H1 (cell line): ENCODE data around the gene TXNL4B. TPM values are rescaled to one million over a fixed set of nuclear protein-coding genes. Genes with fewer than 3 reads are reported as not detected.

ENCODE experiments used
- CTCF ChIA-PET: fragments of 300-600 bp; sonication (Branson Sonifier 250); formaldehyde crosslinking; loops from one replicate; lab custom pipeline; 2021; ENCODE audit not compliant: partially characterized antibody; lab: Charles Lee
- POLR2A ChIA-PET: fragments of 300-600 bp; sonication (Branson Sonifier 250); formaldehyde crosslinking; loops from one replicate; lab custom pipeline; 2021; ENCODE audit warnings: inconsistent platforms; ENCODE audit not compliant: partially characterized antibody; lab: Charles Lee
- DNase-seq, 2 experiments: peaks; one replicate each; pipeline versions ENCODE4 v3.0.0 to v3.0.0-alpha.2; 2010 to 2022; ENCODE audit warnings: low spot score in 2 of 2, low read depth in 1 of 2, mixed read lengths in 1 of 2
- FAIRE-seq: peaks from 2 replicates; lab custom pipeline; 2011; peaks lifted over from hg19 to GRCh38; lab: Jason Lieb, UNC
- H2AFZ ChIP-seq: 2 replicates; pipeline ENCODE4 v1.8.1; 2012; ENCODE audit warnings: low read length, inconsistent platforms
- H2AK5ac ChIP-seq: 2 replicates; pipeline ENCODE4 v1.6.1; 2013; ENCODE audit warnings: low read depth, low read length
- H2BK120ac ChIP-seq: replicated peaks from 2 replicates; pipeline ENCODE3; 2013; ENCODE audit warnings: low read depth, low read length, inconsistent platforms
- H2BK12ac ChIP-seq: 2 replicates; pipeline ENCODE4 v1.6.1; 2013; ENCODE audit warnings: low read depth, low read length
- H2BK15ac ChIP-seq: 2 replicates; pipeline ENCODE4 v1.6.1; 2013; ENCODE audit warnings: low read length
- H2BK20ac ChIP-seq: 2 replicates; pipeline ENCODE4 v1.6.1; 2013; ENCODE audit warnings: low read length
- H2BK5ac ChIP-seq: 2 replicates; pipeline ENCODE4 v1.6.1; 2013; ENCODE audit warnings: low read depth, low read length
- H3K14ac ChIP-seq: 2 replicates; pipeline ENCODE4 v1.6.1; 2013; ENCODE audit warnings: inconsistent platforms; ENCODE audit not compliant: insufficient read length
- H3K18ac ChIP-seq: 2 replicates; pipeline ENCODE4 v1.6.1; 2013; ENCODE audit warnings: low read length; ENCODE audit errors: extremely low read depth
- H3K23ac ChIP-seq: 2 replicates; pipeline ENCODE4 v1.6.1; 2013; ENCODE audit warnings: inconsistent platforms; ENCODE audit not compliant: insufficient read length
- H3K23me2 ChIP-seq: 2 replicates; pipeline ENCODE4 v1.6.1; 2013; ENCODE audit warnings: low read depth, low read length
- H3K27ac ChIP-seq: 2 replicates; pipeline ENCODE4 v1.6.1; 2011; ENCODE audit warnings: low read depth, low read length, inconsistent platforms
- H3K27me3 ChIP-seq, 4 experiments: replicated peaks in 1 of 4; 1 replicate in 1 of 4; 2 replicates in 3 of 4; pipeline versions ENCODE4 v1.6.1 to v1.8.1; 2011 to 2013; ENCODE audit warnings: low read length in 3 of 4, mild to moderate bottlenecking in 3 of 4, inconsistent platforms in 2 of 4, mixed read lengths in 2 of 4, moderate library complexity in 1 of 4; ENCODE audit not compliant: control insufficient read depth in 3 of 4, insufficient read depth in 3 of 4; ENCODE audit errors: extremely low read depth in 1 of 4
- H3K36me3 ChIP-seq, 4 experiments: 2 replicates each; pipeline versions ENCODE4 v1.6.1 to v1.8.1; 2011 to 2013; ENCODE audit warnings: mild to moderate bottlenecking in 4 of 4, low read length in 3 of 4, moderate library complexity in 2 of 4, control low read depth in 1 of 4, inconsistent platforms in 1 of 4; ENCODE audit not compliant: insufficient read depth in 4 of 4, control insufficient read depth in 2 of 4
- H3K4ac ChIP-seq: replicated peaks from 2 replicates; pipeline ENCODE3; 2013; ENCODE audit warnings: low read length, low read depth, mixed read lengths, inconsistent platforms; ENCODE audit not compliant: insufficient read length
- H3K4me1 ChIP-seq, 4 experiments: replicated peaks in 1 of 4; 1 replicate in 1 of 4; 2 replicates in 3 of 4; pipeline versions ENCODE4 v1.6.1 to v1.8.1; 2011 to 2013; ENCODE audit warnings: low read length in 3 of 4, inconsistent platforms in 2 of 4, mixed read lengths in 1 of 4; ENCODE audit not compliant: insufficient read depth in 4 of 4, control insufficient read depth in 3 of 4
- H3K4me2 ChIP-seq, 2 experiments: 2 replicates each; pipeline versions ENCODE4 v1.6.1 to v1.8.1; 2011 to 2013; ENCODE audit warnings: low read depth in 2 of 2, low read length in 2 of 2, control low read depth in 1 of 2, inconsistent platforms in 1 of 2, mild to moderate bottlenecking in 1 of 2; ENCODE audit not compliant: insufficient read depth in 1 of 2
- H3K4me3 ChIP-seq, 4 experiments: fragments of 200-600, 300-600 bp in 1 of 4; sonication (generic), shearing (Covaris generic), sonication (Bioruptor Twin) in 1 of 4; 2 replicates each; pipeline versions ENCODE4 v1.5.1 to v1.8.1; 2011 to 2016; ENCODE audit warnings: low read length in 4 of 4, low read depth in 3 of 4, control low read depth in 2 of 4, inconsistent platforms in 2 of 4, mild to moderate bottlenecking in 2 of 4, mixed read lengths in 1 of 4, moderate library complexity in 1 of 4; ENCODE audit not compliant: insufficient read depth in 2 of 4; ENCODE audit errors: extremely low read depth in 1 of 4
- H3K56ac ChIP-seq: replicated peaks from 2 replicates; pipeline ENCODE3; 2013; ENCODE audit warnings: low read depth, mild to moderate bottlenecking, mixed read lengths, low read length, inconsistent platforms; ENCODE audit not compliant: insufficient read length
- H3K79me1 ChIP-seq: 2 replicates; pipeline ENCODE4 v1.6.1; 2013; ENCODE audit warnings: low read depth, low read length, control low read depth
- H3K79me2 ChIP-seq, 2 experiments: 2 replicates each; pipeline versions ENCODE4 v1.6.1 to v1.8.1; 2012 to 2013; ENCODE audit warnings: low read length in 2 of 2, mild to moderate bottlenecking in 2 of 2, inconsistent platforms in 1 of 2; ENCODE audit not compliant: insufficient read depth in 2 of 2, control insufficient read depth in 1 of 2
- H3K9ac ChIP-seq, 4 experiments: replicated peaks in 1 of 4; 1 replicate in 1 of 4; 2 replicates in 3 of 4; pipeline versions ENCODE4 v1.6.1 to v1.8.1; 2011 to 2013; ENCODE audit warnings: low read depth in 3 of 4, low read length in 3 of 4, control low read depth in 2 of 4, mild to moderate bottlenecking in 2 of 4, moderate library complexity in 2 of 4, inconsistent platforms in 1 of 4; ENCODE audit errors: extremely low read depth in 1 of 4
- H3K9me3 ChIP-seq, 2 experiments: 2 replicates each; pipeline versions ENCODE4 v1.6.1 to v1.8.1; 2012 to 2013; ENCODE audit warnings: mild to moderate bottlenecking in 2 of 2, moderate library complexity in 2 of 2, control low read depth in 1 of 2, inconsistent platforms in 1 of 2, low read depth in 1 of 2, low read length in 1 of 2, mixed read lengths in 1 of 2; ENCODE audit not compliant: insufficient read depth in 2 of 2
- H4K20me1 ChIP-seq, 2 experiments: replicated peaks in 1 of 2; 2 replicates each; pipeline versions ENCODE3 to v1.8.1; 2011 to 2013; ENCODE audit warnings: inconsistent platforms in 2 of 2, low read length in 2 of 2, mild to moderate bottlenecking in 1 of 2; ENCODE audit not compliant: insufficient read depth in 2 of 2, control insufficient read depth in 1 of 2
- H4K5ac ChIP-seq: 2 replicates; pipeline ENCODE4 v1.6.1; 2013; ENCODE audit warnings: low read length, low read depth, mixed read lengths, inconsistent platforms; ENCODE audit not compliant: insufficient read length
- H4K8ac ChIP-seq: 2 replicates; pipeline ENCODE4 v1.8.0; 2013; ENCODE audit warnings: mild to moderate bottlenecking, moderate library complexity, low read length, inconsistent platforms; ENCODE audit not compliant: insufficient read depth; ENCODE audit errors: extremely low read depth
- H4K91ac ChIP-seq: replicated peaks from 2 replicates; pipeline ENCODE3; 2013; ENCODE audit warnings: low read length, mixed read lengths, inconsistent platforms; ENCODE audit not compliant: insufficient read length
- ATF3 ChIP-seq: IDR thresholded peaks from 2 replicates; pipeline ENCODE4 v1.6.1; 2011; ENCODE audit warnings: low read depth, mild to moderate bottlenecking, low read length; ENCODE audit not compliant: insufficient read depth
- CEBPB ChIP-seq: IDR thresholded peaks from 2 replicates; pipeline ENCODE4 v1.6.1; 2012; ENCODE audit warnings: low read depth, low read length
- CREB1 ChIP-seq: IDR thresholded peaks from 2 replicates; pipeline ENCODE4 v1.6.1; 2012; ENCODE audit warnings: inconsistent platforms
- NRF1 ChIP-seq: IDR thresholded peaks from 2 replicates; pipeline ENCODE4 v1.6.1; 2011; ENCODE audit warnings: mild to moderate bottlenecking, low read depth, low read length, improper control_type of control experiment
- RXRA ChIP-seq: IDR thresholded peaks from 2 replicates; pipeline ENCODE4 v1.6.1; 2011; ENCODE audit warnings: low read depth, mild to moderate bottlenecking, low read length, moderate library complexity; ENCODE audit not compliant: insufficient read depth
- TBP ChIP-seq: IDR thresholded peaks from 2 replicates; pipeline ENCODE4 v1.6.1; 2011; ENCODE audit warnings: low read depth, low read length, improper control_type of control experiment
- WGBS, 2 experiments: shearing (Covaris generic) in 1 of 2; methylation state at CpG; one replicate each; pipeline versions ENCODE4 v1.1.6 to v1.1.7; 2013 to 2015; ENCODE audit warnings: low lambda C conversion rate in 2 of 2, mixed read lengths in 2 of 2, inconsistent platforms in 1 of 2, low coverage in 1 of 2, missing lambda C conversion rate in 1 of 2; ENCODE audit not compliant: insufficient replicate concordance in 2 of 2, insufficient coverage in 1 of 2, insufficient read length in 1 of 2; ENCODE audit errors: extremely low coverage in 1 of 2, missing lambda C conversion rate in 1 of 2; 5-methylcytosine and 5-hydroxymethylcytosine counted together
- polyA plus RNA-seq, 7 experiments: library from polyadenylated mRNA; depleted of rRNA in 3 of 7; stranded (reverse) in 5 of 7; unstranded in 2 of 7; fragments of >200 nt in 5 of 7; fragments of 200-250 nt in 2 of 7; gene quantifications; 1 replicate in 5 of 7; 2 replicates in 1 of 7; 4 replicates in 1 of 7; pipeline versions ENCODE4 v1.2.1 to v1.2.3, GENCODE V29; 2011 to 2013; ENCODE audit warnings: missing spikeins in 2 of 7, mixed read lengths in 2 of 7
- total RNA-seq: library from RNA; stranded (reverse); fragmentation: NEBNext Ultra II Directional; extraction: Animal tissue kit (Norgen Biotek cat#: 25700); gene quantifications from 2 replicates; pipeline ENCODE4 v1.2.1, GENCODE V29; 2021

The TXNL4B gene
- total and polyA plus RNA-seq, 2 of the 8 experiments (the other 6 are each of a cell fraction or from before 2014, with no cell fraction given) = 6.7 to 10.6 TPM

GRCh38 chr16:72064361-72064894 is 29.0 kb downstream of the TXNL4B start:
- H2BK15ac ChIP-seq = no peak overlapping the region
- no peak overlapping the region for H3K4me3 ChIP-seq
- no peak overlapping the region for H3K4ac ChIP-seq
- no peak overlapping the region for H3K23ac ChIP-seq
- no peak overlapping the region for H2BK20ac ChIP-seq
- no peak overlapping the region for H3K56ac ChIP-seq
- no peaks in the 10 kb centered on the region for H3K27me3 ChIP-seq
- H4K8ac ChIP-seq = no peak overlapping the region
- no peaks in the 10 kb centered on the region for H3K9me3 ChIP-seq
- H3K14ac ChIP-seq = no peak overlapping the region
- H3K18ac ChIP-seq = no peak overlapping the region
- CTCF ChIA-PET = interaction anchor here (0.6 to 1.5 kb wide), 2 partner anchors 10 to 35 kb away, joined by 3 read pairs; partner anchors contain the start of gene HP
- no peak overlapping the region for H3K9ac ChIP-seq
- no peak overlapping the region for H3K27ac ChIP-seq
- no peaks in the 10 kb centered on the region for H3K79me1 ChIP-seq
- no peaks in the 10 kb centered on the region for H3K36me3 ChIP-seq
- no peak overlapping the region for H2BK120ac ChIP-seq
- DNase-seq = no peak
- H4K91ac ChIP-seq = no peak overlapping the region
- H3K79me2 ChIP-seq = no peaks in the 10 kb centered on the region
- POLR2A ChIA-PET = no interaction called here
- H4K5ac ChIP-seq = no peak overlapping the region
- no peak overlapping the region for H3K4me2 ChIP-seq
- no peaks in the 10 kb centered on the region for H3K4me1 ChIP-seq
- no peak overlapping the region for H2AK5ac ChIP-seq
- H2BK12ac ChIP-seq = no peak overlapping the region
- 91% methylated on average over 10 of the region's 10 CpGs; no CpG with 5 or more reads in 1 of the 2 experiments for WGBS, 2 experiments
- H3K23me2 ChIP-seq = no peaks in the 10 kb centered on the region
- H4K20me1 ChIP-seq = no peaks in the 10 kb centered on the region
- FAIRE-seq = no peak
- no peak overlapping the region for H2BK5ac ChIP-seq
- H2AFZ ChIP-seq = no peak overlapping the region
- TF ChIP-seq CEBPB = no peak
- TF ChIP-seq NRF1 = no peak
- no peak for TF ChIP-seq RXRA
- TF ChIP-seq ATF3 = no peak
- TF ChIP-seq TBP = no peak
- TF ChIP-seq CREB1 = no peak
